H4 (cell line): Measurements from ENCODE around the gene CYTIP. TPM values are rescaled to one million over a fixed set of nuclear protein-coding genes. Genes with fewer than 3 reads are reported as not detected.

Experiments used
- DNase-seq: peaks from one replicate; pipeline ENCODE4 v3.0.0-alpha.2; 2015; ENCODE audit warnings: low spot score
- total RNA-seq: library from RNA; depleted of rRNA; stranded (reverse); fragments of >200 nt; shearing (Covaris generic); gene quantifications from 2 replicates; pipeline ENCODE4 v1.2.3, GENCODE V29; 2014; rRNA removed

Gene CYTIP
- 0.06 TPM in 1 of 2 replicates, not detected in the other for total RNA-seq

GRCh38 chr2:157443795-157444640 lies at the start of gene CYTIP:
TSS of gene CYTIP (minus strand) at chr2:157444089. CDS start at chr2:157444020, 69 bp downstream.
- no peak for DNase-seq

- DNase-seq: peak; percentile 65
Measured at GRCh38 chr2:157492189-157492773, 48.4 kb upstream of the CYTIP start.

- DNase-seq: no peak
Measured at GRCh38 chr2:157489983-157490382, 46.1 kb upstream of the CYTIP start.

GRCh38 chr2:157488877-157489276 lies 45.0 kb upstream of the CYTIP start:
- DNase-seq: no peak

- DNase-seq: no peak
Measured at GRCh38 chr2:157487747-157488146, 43.9 kb upstream of the CYTIP start.

GRCh38 chr2:157487271-157487610 lies 43.4 kb upstream of the CYTIP start:
- no peak for DNase-seq

- no peak for DNase-seq
Measured at GRCh38 chr2:157486596-157487270, 42.8 kb upstream of the CYTIP start.

- no peak for DNase-seq
Measured at GRCh38 chr2:157480182-157480961, 36.5 kb upstream of the CYTIP start.

- no peak for DNase-seq
Measured at GRCh38 chr2:157479081-157480027, 35.5 kb upstream of the CYTIP start.

- no peak for DNase-seq
Measured at GRCh38 chr2:157477919-157478318, 34.0 kb upstream of the CYTIP start.

GRCh38 chr2:157476953-157477709 lies 33.2 kb upstream of the CYTIP start:
- DNase-seq: no peak

- DNase-seq: no peak
Measured at GRCh38 chr2:157475722-157476390, 32.0 kb upstream of the CYTIP start.

- no peak for DNase-seq
Measured at GRCh38 chr2:157473581-157473980, 29.7 kb upstream of the CYTIP start.

GRCh38 chr2:157471078-157471477 lies 27.2 kb upstream of the CYTIP start:
- no peak for DNase-seq

- no peak for DNase-seq
Measured at GRCh38 chr2:157470321-157470720, 26.4 kb upstream of the CYTIP start.

- no peak for DNase-seq
Measured at GRCh38 chr2:157469726-157470125, 25.8 kb upstream of the CYTIP start.

GRCh38 chr2:157468931-157469708 lies 25.2 kb upstream of the CYTIP start:
- DNase-seq: no peak

- DNase-seq: no peak
Measured at GRCh38 chr2:157466764-157467163, 22.9 kb upstream of the CYTIP start.

GRCh38 chr2:157465554-157465953 lies 21.7 kb upstream of the CYTIP start:
- no peak for DNase-seq
